Mesodermal cell (in vitro differentiated cells): ENCODE results near the gene FAAH.

Source experiments
- H3K27ac ChIP-seq: 2 replicates; pipeline ENCODE4 v1.7.0; 2013; ENCODE audit warnings: mild to moderate bottlenecking, low read depth, low read length, moderate library complexity; ENCODE audit not compliant: severe bottlenecking
- H3K36me3 ChIP-seq: 2 replicates; pipeline ENCODE4 v1.7.1; 2013; ENCODE audit warnings: mild to moderate bottlenecking, low read length, moderate library complexity; ENCODE audit not compliant: control insufficient read depth, insufficient read depth
- H3K4me1 ChIP-seq: one replicate; pipeline ENCODE4 v1.7.1; 2013; ENCODE audit warnings: mild to moderate bottlenecking, low read length; ENCODE audit not compliant: insufficient read depth, control insufficient read depth, poor library complexity, severe bottlenecking
- H3K4me3 ChIP-seq: 2 replicates; pipeline ENCODE4 v1.7.0; 2013; ENCODE audit warnings: low read length, control low read depth, mild to moderate bottlenecking; ENCODE audit not compliant: insufficient read depth, poor library complexity, severe bottlenecking; ENCODE audit errors: extremely low read depth
- H3K9me3 ChIP-seq: 2 replicates; pipeline ENCODE4 v1.7.1; 2013; ENCODE audit warnings: mild to moderate bottlenecking, low read length, moderate library complexity; ENCODE audit not compliant: control insufficient read depth
- WGBS, 2 experiments: methylation state at CpG; one replicate each; pipeline ENCODE4 v1.1.5; 2013; ENCODE audit warnings: missing lambda C conversion rate in 2 of 2; ENCODE audit not compliant: insufficient coverage in 2 of 2; 5-methylcytosine and 5-hydroxymethylcytosine counted together

FAAH gene

GRCh38 chr1:46368791-46369190 is 25.3 kb upstream of the FAAH start:
- no peaks in the 10 kb centered on the region for H3K9me3 ChIP-seq
- peaks cover 40% of the 10 kb centered on the region for H3K36me3 ChIP-seq
- WGBS, 2 experiments = 100% methylated on average over 2 of the region's 2 CpGs
- no peak overlapping the region for H3K27ac ChIP-seq
- no peaks in the 10 kb centered on the region for H3K4me1 ChIP-seq
- H3K4me3 ChIP-seq = no peak overlapping the region

GRCh38 chr1:46369542-46370213 is 24.4 kb upstream of the FAAH start:
- no peaks in the 10 kb centered on the region for H3K9me3 ChIP-seq
- WGBS, 2 experiments = 85 to 92% methylated on average over 4 of the region's 4 CpGs
- no peak overlapping the region for H3K4me3 ChIP-seq
- H3K36me3 ChIP-seq = peaks cover 31% of the 10 kb centered on the region
- H3K27ac ChIP-seq = no peak overlapping the region
- no peaks in the 10 kb centered on the region for H3K4me1 ChIP-seq

- Histone ChIP-seq H3K27ac (no peak overlapping the region), H3K36me3 (peaks cover 25% of the 10 kb centered on the region), H3K4me1 (no peaks in the 10 kb centered on the region), H3K4me3 (no peak overlapping the region), H3K9me3 (no peaks in the 10 kb centered on the region)
- WGBS, 2 experiments = 95 to 100% methylated on average over 2 of the region's 3 CpGs
These were observed 23.9 kb upstream of the FAAH start for GRCh38 chr1:46370214-46370633.

GRCh38 chr1:46372431-46372830 is 21.7 kb upstream of the FAAH start:
- H3K9me3 ChIP-seq = no peaks in the 10 kb centered on the region
- no peak overlapping the region for H3K27ac ChIP-seq
- WGBS, 2 experiments = 100% methylated on average over 1 of the region's 1 CpG; no CpG with 5 or more reads in 1 of the 2 experiments
- no peak overlapping the region for H3K4me3 ChIP-seq
- peaks cover 16% of the 10 kb centered on the region for H3K36me3 ChIP-seq
- no peaks in the 10 kb centered on the region for H3K4me1 ChIP-seq

- H3K9me3 ChIP-seq = no peaks in the 10 kb centered on the region
- H3K27ac ChIP-seq = no peak overlapping the region
- 83% methylated on average over 1 of the region's 1 CpG; no CpG with 5 or more reads in 1 of the 2 experiments for WGBS, 2 experiments
- H3K4me1 ChIP-seq = no peaks in the 10 kb centered on the region
- no peak overlapping the region for H3K4me3 ChIP-seq
- no peaks in the 10 kb centered on the region for H3K36me3 ChIP-seq
These were observed 14.1 kb upstream of the FAAH start for GRCh38 chr1:46379996-46380395.

GRCh38 chr1:46380508-46380907 is 13.6 kb upstream of the FAAH start:
- Histone ChIP-seq H3K4me1 (no peaks in the 10 kb centered on the region), H3K27ac (no peak overlapping the region), H3K4me3 (no peak overlapping the region), H3K36me3 (no peaks in the 10 kb centered on the region), H3K9me3 (no peaks in the 10 kb centered on the region)

- no peak overlapping the region for H3K4me3 ChIP-seq
- H3K4me1 ChIP-seq = peaks cover 4% of the 10 kb centered on the region
- WGBS, 2 experiments = 77 to 88% methylated on average over 7 to 8 of the region's 12 CpGs
- H3K9me3 ChIP-seq = peaks cover 16% of the 10 kb centered on the region
- no peaks in the 10 kb centered on the region for H3K36me3 ChIP-seq
- no peak overlapping the region for H3K27ac ChIP-seq
These were observed 607 bp upstream of the FAAH start for GRCh38 chr1:46393510-46393909.

- WGBS, 2 experiments = 34 to 38% methylated on average over 16 to 17 of the region's 17 CpGs
- no peaks in the 10 kb centered on the region for H3K36me3 ChIP-seq
- no peak overlapping the region for H3K27ac ChIP-seq
- H3K4me1 ChIP-seq = peaks cover 4% of the 10 kb centered on the region
- H3K9me3 ChIP-seq = peaks cover 16% of the 10 kb centered on the region
- H3K4me3 ChIP-seq = no peak overlapping the region
These were observed 852 bp downstream of the FAAH start for GRCh38 chr1:46394872-46395465.

- Histone ChIP-seq H3K4me3 (no peak overlapping the region), H3K27ac (no peak overlapping the region), H3K9me3 (peaks cover 16% of the 10 kb centered on the region), H3K36me3 (no peaks in the 10 kb centered on the region), H3K4me1 (peaks cover 4% of the 10 kb centered on the region)
- 89 to 98% methylated on average over 8 of the region's 10 CpGs for whole genome bisulfite sequencing, 2 experiments
These were observed 2.6 kb downstream of the FAAH start for GRCh38 chr1:46396441-46397398.

GRCh38 chr1:46399307-46399706 is 5.2 kb downstream of the FAAH start:
- 84 to 87% methylated on average over 3 to 7 of the region's 9 CpGs for WGBS, 2 experiments

More at GRCh38 chr1:46399307-46399706, 5.2 kb downstream of the FAAH start:
- Histone ChIP-seq H3K36me3 (no peaks in the 10 kb centered on the region), H3K9me3 (no peaks in the 10 kb centered on the region), H3K4me3 (no peak overlapping the region), H3K27ac (no peak overlapping the region), H3K4me1 (peaks cover 4% of the 10 kb centered on the region)
